ENCODE results near the gene GNB1L.

DNA sequence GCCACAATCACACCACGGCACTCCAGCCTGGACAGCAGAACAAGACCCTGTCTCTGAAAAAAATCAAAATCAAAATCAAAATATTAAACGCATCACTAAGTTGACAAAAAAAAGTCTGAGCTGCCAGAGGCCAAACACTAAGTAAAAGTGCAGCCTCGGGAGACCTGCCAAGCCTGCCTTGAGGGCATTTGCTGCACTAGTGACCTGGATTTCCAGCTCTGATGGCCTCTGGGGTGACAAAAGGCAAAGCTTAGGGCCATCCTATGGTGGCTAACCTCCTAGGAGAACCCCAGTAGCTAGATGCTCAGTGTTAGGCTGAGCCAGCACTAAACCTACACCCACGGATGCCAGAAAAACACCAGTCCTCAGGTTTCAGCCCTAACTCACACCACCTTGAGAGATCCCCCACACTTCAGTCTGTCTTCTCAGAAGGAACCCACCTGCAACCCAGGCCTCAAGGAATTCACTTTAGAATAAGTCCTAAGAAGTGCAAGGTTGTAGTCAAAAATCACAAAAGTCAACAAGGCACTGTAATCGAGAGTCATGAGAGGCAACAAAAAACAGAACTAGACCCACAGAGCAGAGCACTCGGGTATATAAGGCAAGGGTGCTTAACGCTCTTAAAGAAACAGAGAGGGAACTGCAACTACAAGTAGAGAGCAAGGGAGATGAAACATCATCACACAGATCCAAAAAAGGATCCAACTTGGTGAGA, 28.6 kb downstream of the GNB1L start:
- no peak for TF ChIP-seq ZNF570 (CRISPR knock-in tag; IDR thresholded peaks at IDR 0.05; ENCODE audit: borderline replicate concordance)
- TF ChIP-seq EP300 (IDR thresholded peaks at IDR 0.05; ENCODE audit: low read depth in 2 of 2, low read length in 2 of 2): no peak
- TF ChIP-seq EP300 (CRISPR knock-in tag; IDR thresholded peaks at IDR 0.05; ENCODE audit: borderline replicate concordance): no peak
- no peak for TF ChIP-seq SRSF1 (optimal IDR thresholded peaks at IDR 0.05; ENCODE audit: low read depth, low read length)
- TF ChIP-seq NCOA5 (CRISPR knock-in tag; IDR thresholded peaks at IDR 0.05): no peak
- TF ChIP-seq, protein P1, sequence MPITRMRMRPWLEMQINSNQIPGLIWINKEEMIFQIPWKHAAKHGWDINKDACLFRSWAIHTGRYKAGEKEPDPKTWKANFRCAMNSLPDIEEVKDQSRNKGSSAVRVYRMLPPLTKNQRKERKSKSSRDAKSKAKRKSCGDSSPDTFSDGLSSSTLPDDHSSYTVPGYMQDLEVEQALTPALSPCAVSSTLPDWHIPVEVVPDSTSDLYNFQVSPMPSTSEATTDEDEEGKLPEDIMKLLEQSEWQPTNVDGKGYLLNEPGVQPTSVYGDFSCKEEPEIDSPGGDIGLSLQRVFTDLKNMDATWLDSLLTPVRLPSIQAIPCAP (CRISPR knock-in tag; IDR thresholded peaks at IDR 0.05; ENCODE audit: low read depth): no peak
- TF ChIP-seq ZNF780A (CRISPR knock-in tag; IDR thresholded peaks at IDR 0.05): no peak
- TF ChIP-seq XRCC5 (optimal IDR thresholded peaks at IDR 0.05; ENCODE audit: low read length): no peak

Data from HepG2 (cell line).